Liver (tissue), 9 donors: Measurements from ENCODE around the gene PES1. TPM values are rescaled to one million over a fixed set of nuclear protein-coding genes. Genes with fewer than 3 reads are reported as not detected.
"Not testable (repeated sequence)": the region's sequence is repeated elsewhere in the genome, so short reads cannot be mapped to it uniquely, and the experiment has no call there.

Experiments
- DNase-seq: peaks from one replicate; pipeline ENCODE4 v3.0.0-alpha.2; 2017; ENCODE audit warnings: low spot score
- H3K27ac ChIP-seq, 2 donors: one replicate each; pipeline ENCODE4 v1.7.0; 2013; ENCODE audit warnings: inconsistent platforms in 2 of 2, low read length in 2 of 2, control low read depth in 1 of 2, low read depth in 1 of 2, mild to moderate bottlenecking in 1 of 2
- H3K27me3 ChIP-seq, 4 donors: one replicate each; pipeline versions ENCODE4 v1.6.1 to v1.7.0; 2013; ENCODE audit warnings: low read length in 3 of 4, inconsistent platforms in 1 of 4, mild to moderate bottlenecking in 1 of 4, moderate library complexity in 1 of 4; ENCODE audit not compliant: control insufficient read depth in 4 of 4, insufficient read depth in 4 of 4
- H3K36me3 ChIP-seq, 4 donors: one replicate each; pipeline versions ENCODE4 v1.6.1 to v1.7.0; 2013; ENCODE audit warnings: low read length in 3 of 4, mild to moderate bottlenecking in 3 of 4, low read depth in 1 of 4, moderate library complexity in 1 of 4; ENCODE audit not compliant: control insufficient read depth in 4 of 4, insufficient read depth in 3 of 4
- H3K4me1 ChIP-seq, 4 donors: one replicate each; pipeline versions ENCODE4 v1.6.1 to v1.7.0; 2013; ENCODE audit warnings: low read length in 3 of 4, mild to moderate bottlenecking in 3 of 4, moderate library complexity in 1 of 4; ENCODE audit not compliant: control insufficient read depth in 4 of 4, insufficient read depth in 4 of 4
- H3K4me3 ChIP-seq, 3 donors: one replicate each; pipeline versions ENCODE4 v1.6.1 to v1.7.0; 2013; ENCODE audit warnings: low read length in 3 of 3, control low read depth in 1 of 3, low read depth in 1 of 3, mild to moderate bottlenecking in 1 of 3
- H3K9ac ChIP-seq, 2 donors: one replicate each; pipeline ENCODE4 v1.7.0; 2013; ENCODE audit warnings: low read length in 2 of 2, mild to moderate bottlenecking in 2 of 2, moderate library complexity in 2 of 2, control low read depth in 1 of 2, low read depth in 1 of 2
- H3K9me3 ChIP-seq, 4 donors: one replicate each; pipeline versions ENCODE4 v1.6.1 to v1.7.0; 2013; ENCODE audit warnings: low read length in 3 of 4; ENCODE audit not compliant: control insufficient read depth in 4 of 4
- EGR1 ChIP-seq, 2 donors: IDR thresholded peaks; 2 replicates each; pipeline ENCODE4 v1.6.1; 2016 to 2018; ENCODE audit warnings: antibody characterized with exemption in 2 of 2, low read depth in 2 of 2
- FOXA1 ChIP-seq: IDR thresholded peaks from 2 replicates; pipeline ENCODE4 v1.6.1; 2016; ENCODE audit warnings: antibody characterized with exemption
- FOXA2 ChIP-seq: IDR thresholded peaks from 2 replicates; pipeline ENCODE4 v1.6.1; 2016; ENCODE audit warnings: antibody characterized with exemption
- GABPA ChIP-seq, 2 donors: IDR thresholded peaks in 1 of 2; conservative IDR thresholded peaks in 1 of 2; 2 replicates each; pipeline ENCODE4 v1.6.1; 2016; ENCODE audit warnings: antibody characterized with exemption in 2 of 2, mild to moderate bottlenecking in 1 of 2, moderate library complexity in 1 of 2
- HNF4A ChIP-seq, 2 donors: conservative IDR thresholded peaks; 2 replicates each; pipeline ENCODE4 v1.6.1; 2016; ENCODE audit warnings: antibody characterized with exemption in 2 of 2, mild to moderate bottlenecking in 2 of 2
- HNF4G ChIP-seq: IDR thresholded peaks from 2 replicates; pipeline ENCODE4 v1.6.1; 2016; ENCODE audit warnings: antibody characterized with exemption
- JUND ChIP-seq, 2 donors: IDR thresholded peaks; 2 replicates each; pipeline ENCODE4 v1.6.1; 2016; ENCODE audit warnings: antibody characterized with exemption in 2 of 2
- NR2F2 ChIP-seq: IDR thresholded peaks from 2 replicates; pipeline ENCODE4 v1.6.1; 2016; ENCODE audit warnings: antibody characterized with exemption
- RAD21 ChIP-seq, 2 donors: IDR thresholded peaks; 2 replicates each; pipeline ENCODE4 v1.6.1; 2016; ENCODE audit warnings: antibody characterized with exemption in 2 of 2, mild to moderate bottlenecking in 2 of 2
- SP1 ChIP-seq: IDR thresholded peaks from 2 replicates; pipeline ENCODE4 v1.6.1; 2018; ENCODE audit warnings: antibody characterized with exemption, mild to moderate bottlenecking
- TAF1 ChIP-seq: conservative IDR thresholded peaks from 2 replicates; pipeline ENCODE4 v1.6.1; 2016; ENCODE audit warnings: antibody characterized with exemption, mild to moderate bottlenecking
- YY1 ChIP-seq: IDR thresholded peaks from 2 replicates; pipeline ENCODE4 v1.6.1; 2016; ENCODE audit warnings: antibody characterized with exemption, mild to moderate bottlenecking
- WGBS: extraction: QIAGEN DNeasy Blood & Tissue Kit; methylation state at CpG from one replicate; pipeline ENCODE4 v1.1.7; 2013; 5-methylcytosine and 5-hydroxymethylcytosine counted together
- polyA plus RNA-seq, 2 donors: library from polyadenylated mRNA; stranded (reverse) in 1 of 2; unstranded in 1 of 2; fragments of 200-250 nt in 1 of 2; fragments of >200 nt in 1 of 2; fragmentation: Nextera tagmentation in 1 of 2; extraction: Ambion mirVana in 1 of 2; gene quantifications; one replicate each; pipeline versions ENCODE4 v1.2.1 to v1.2.3, GENCODE V29; 2013 to 2015
- total RNA-seq, 2 donors: library from RNA; depleted of rRNA; stranded (reverse); fragments of >200 nt; gene quantifications; one replicate each; pipeline ENCODE4 v1.2.3, GENCODE V29; 2014
- TF ChIP-seq, protein P1 (sequence below): IDR thresholded peaks from 2 replicates; pipeline ENCODE4 v1.6.1; 2016; ENCODE audit warnings: antibody characterized with exemption, mild to moderate bottlenecking
- TF ChIP-seq, protein P2 (sequence below): IDR thresholded peaks from 2 replicates; pipeline ENCODE4 v1.6.1; 2016; ENCODE audit warnings: antibody characterized with exemption
- TF ChIP-seq, protein P3 (sequence below): fragments of 150-350 bp; IDR thresholded peaks from 2 replicates; pipeline ENCODE4 v1.5.1; 2017; ENCODE audit warnings: improper control_type of control experiment, low read depth, low read length; ENCODE audit not compliant: missing input control
- donor health status: healthy.
- donor health status: healthy.
- donor health status: healthy.
- donor health status: healthy.
- donor health status: healthy.

Gene PES1
- total and polyA plus RNA-seq, 4 donors: 20.0 to 33.1 (median 22.3) TPM

DNA sequence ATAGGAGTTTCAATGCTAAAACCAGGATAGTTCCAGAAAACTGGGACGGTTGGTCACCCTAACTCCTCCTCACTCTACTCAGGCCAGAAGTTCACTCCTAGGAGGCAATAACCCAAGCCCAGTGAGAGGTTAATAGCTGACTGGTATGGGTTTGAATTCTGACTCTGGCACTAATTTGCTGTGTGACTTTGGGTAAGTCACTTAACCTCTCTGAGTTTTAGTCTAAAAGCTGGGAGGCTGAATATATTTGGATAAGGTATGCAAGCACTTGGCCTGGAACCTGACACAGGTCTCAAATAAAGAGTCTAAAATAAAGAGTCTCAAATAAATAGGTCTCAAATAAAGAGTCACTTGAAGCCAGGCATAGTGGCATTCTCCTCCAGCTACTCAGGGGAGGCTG, 39.0 kb downstream of the PES1 start:
- Histone ChIP-seq H3K4me1 (no peaks in the 10 kb centered on the region), H3K36me3 (no peaks in the 10 kb centered on the region), H3K4me3 (no peak overlapping the region), H3K27ac (no peak overlapping the region), H3K9me3 (no peaks in the 10 kb centered on the region), H3K27me3 (no peaks in the 10 kb centered on the region), H3K9ac (no peak overlapping the region)
- WGBS: 1% methylated on average over 1 of the region's 1 CpG
- DNase-seq: no peak
- TF ChIP-seq YY1 (no peak), FOXA1 (no peak), TAF1 (no peak)
- TF ChIP-seq, protein P1, sequence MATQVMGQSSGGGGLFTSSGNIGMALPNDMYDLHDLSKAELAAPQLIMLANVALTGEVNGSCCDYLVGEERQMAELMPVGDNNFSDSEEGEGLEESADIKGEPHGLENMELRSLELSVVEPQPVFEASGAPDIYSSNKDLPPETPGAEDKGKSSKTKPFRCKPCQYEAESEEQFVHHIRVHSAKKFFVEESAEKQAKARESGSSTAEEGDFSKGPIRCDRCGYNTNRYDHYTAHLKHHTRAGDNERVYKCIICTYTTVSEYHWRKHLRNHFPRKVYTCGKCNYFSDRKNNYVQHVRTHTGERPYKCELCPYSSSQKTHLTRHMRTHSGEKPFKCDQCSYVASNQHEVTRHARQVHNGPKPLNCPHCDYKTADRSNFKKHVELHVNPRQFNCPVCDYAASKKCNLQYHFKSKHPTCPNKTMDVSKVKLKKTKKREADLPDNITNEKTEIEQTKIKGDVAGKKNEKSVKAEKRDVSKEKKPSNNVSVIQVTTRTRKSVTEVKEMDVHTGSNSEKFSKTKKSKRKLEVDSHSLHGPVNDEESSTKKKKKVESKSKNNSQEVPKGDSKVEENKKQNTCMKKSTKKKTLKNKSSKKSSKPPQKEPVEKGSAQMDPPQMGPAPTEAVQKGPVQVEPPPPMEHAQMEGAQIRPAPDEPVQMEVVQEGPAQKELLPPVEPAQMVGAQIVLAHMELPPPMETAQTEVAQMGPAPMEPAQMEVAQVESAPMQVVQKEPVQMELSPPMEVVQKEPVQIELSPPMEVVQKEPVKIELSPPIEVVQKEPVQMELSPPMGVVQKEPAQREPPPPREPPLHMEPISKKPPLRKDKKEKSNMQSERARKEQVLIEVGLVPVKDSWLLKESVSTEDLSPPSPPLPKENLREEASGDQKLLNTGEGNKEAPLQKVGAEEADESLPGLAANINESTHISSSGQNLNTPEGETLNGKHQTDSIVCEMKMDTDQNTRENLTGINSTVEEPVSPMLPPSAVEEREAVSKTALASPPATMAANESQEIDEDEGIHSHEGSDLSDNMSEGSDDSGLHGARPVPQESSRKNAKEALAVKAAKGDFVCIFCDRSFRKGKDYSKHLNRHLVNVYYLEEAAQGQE: no peak
- TF ChIP-seq, protein P2, sequence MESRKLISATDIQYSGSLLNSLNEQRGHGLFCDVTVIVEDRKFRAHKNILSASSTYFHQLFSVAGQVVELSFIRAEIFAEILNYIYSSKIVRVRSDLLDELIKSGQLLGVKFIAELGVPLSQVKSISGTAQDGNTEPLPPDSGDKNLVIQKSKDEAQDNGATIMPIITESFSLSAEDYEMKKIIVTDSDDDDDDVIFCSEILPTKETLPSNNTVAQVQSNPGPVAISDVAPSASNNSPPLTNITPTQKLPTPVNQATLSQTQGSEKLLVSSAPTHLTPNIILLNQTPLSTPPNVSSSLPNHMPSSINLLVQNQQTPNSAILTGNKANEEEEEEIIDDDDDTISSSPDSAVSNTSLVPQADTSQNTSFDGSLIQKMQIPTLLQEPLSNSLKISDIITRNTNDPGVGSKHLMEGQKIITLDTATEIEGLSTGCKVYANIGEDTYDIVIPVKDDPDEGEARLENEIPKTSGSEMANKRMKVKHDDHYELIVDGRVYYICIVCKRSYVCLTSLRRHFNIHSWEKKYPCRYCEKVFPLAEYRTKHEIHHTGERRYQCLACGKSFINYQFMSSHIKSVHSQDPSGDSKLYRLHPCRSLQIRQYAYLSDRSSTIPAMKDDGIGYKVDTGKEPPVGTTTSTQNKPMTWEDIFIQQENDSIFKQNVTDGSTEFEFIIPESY: no peak

DNA sequence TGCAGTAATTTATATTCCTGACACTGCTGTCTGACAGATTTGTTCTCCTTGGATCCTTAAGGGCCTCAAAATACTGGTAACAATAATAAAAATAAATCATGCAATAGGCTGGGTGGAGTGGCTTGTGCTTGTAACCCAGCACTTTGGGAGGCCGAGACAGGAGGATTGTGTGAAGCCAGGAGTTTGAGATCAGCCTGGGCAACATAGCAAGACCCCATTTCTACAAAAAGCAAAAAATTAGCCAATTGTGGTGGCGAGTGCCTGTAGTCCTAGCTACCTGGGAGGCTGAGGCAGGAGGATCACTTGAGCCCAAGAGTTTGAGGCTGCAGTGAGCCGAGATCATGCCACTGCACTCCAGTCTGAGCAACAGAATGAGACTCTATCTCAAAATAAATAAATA, 39.9 kb downstream of the PES1 start:
- DNase-seq, H3K27ac ChIP-seq, H3K4me3 ChIP-seq, H3K4me1 ChIP-seq, H3K27me3 ChIP-seq, H3K9ac ChIP-seq, H3K36me3 ChIP-seq, H3K9me3 ChIP-seq: not testable (repeated sequence)
- WGBS: 96% methylated on average over 3 of the region's 3 CpGs

DNA sequence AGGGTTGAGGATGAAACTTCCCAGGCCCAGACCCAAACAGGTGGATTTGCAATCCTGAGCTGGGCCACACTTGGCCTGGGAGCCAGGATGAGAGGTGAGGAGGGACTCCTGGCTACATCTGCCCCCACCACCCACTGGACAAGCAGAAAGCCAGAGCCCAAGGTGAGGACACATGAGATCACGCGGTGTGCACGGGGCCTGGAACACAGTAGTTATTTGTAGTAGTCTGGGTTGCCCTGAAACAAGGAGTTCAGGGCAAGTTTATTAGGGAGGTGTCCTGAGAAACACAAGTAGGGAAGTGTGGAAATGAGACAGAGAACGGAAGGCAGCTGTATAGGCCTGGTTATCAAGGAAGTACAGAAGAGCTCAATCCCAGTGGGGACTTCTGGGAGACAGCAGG, 44.5 kb downstream of the PES1 start:
- 88% methylated on average over 4 of the region's 4 CpGs for WGBS
- Histone ChIP-seq H3K36me3 (no peaks in the 10 kb centered on the region), H3K4me1 (peaks cover 0 to 5% (median 2%) of the 10 kb centered on the region in 4 donors), H3K27ac (no peak overlapping the region), H3K27me3 (no peaks in the 10 kb centered on the region), H3K9me3 (no peaks in the 10 kb centered on the region), H3K4me3 (no peak overlapping the region), H3K9ac (no peak overlapping the region)
- DNase-seq: no peak
- TF ChIP-seq, protein P3, sequence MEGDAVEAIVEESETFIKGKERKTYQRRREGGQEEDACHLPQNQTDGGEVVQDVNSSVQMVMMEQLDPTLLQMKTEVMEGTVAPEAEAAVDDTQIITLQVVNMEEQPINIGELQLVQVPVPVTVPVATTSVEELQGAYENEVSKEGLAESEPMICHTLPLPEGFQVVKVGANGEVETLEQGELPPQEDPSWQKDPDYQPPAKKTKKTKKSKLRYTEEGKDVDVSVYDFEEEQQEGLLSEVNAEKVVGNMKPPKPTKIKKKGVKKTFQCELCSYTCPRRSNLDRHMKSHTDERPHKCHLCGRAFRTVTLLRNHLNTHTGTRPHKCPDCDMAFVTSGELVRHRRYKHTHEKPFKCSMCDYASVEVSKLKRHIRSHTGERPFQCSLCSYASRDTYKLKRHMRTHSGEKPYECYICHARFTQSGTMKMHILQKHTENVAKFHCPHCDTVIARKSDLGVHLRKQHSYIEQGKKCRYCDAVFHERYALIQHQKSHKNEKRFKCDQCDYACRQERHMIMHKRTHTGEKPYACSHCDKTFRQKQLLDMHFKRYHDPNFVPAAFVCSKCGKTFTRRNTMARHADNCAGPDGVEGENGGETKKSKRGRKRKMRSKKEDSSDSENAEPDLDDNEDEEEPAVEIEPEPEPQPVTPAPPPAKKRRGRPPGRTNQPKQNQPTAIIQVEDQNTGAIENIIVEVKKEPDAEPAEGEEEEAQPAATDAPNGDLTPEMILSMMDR: no peak
- no peak for TF ChIP-seq FOXA2
- no peak for TF ChIP-seq GABPA (IDR thresholded peaks at IDR 0.05 in 1 of 2, conservative IDR thresholded peaks at IDR 0.05 in 1 of 2)
- TF ChIP-seq YY1: no peak
- TF ChIP-seq, protein P1: no peak
- TF ChIP-seq EGR1 (IDR thresholded peaks at IDR 0.05; ENCODE audit: low read depth in 2 of 2): no peak
- no peak for TF ChIP-seq TAF1
- no peak for TF ChIP-seq HNF4A (conservative IDR thresholded peaks at IDR 0.05)
- TF ChIP-seq, protein P2: no peak
- TF ChIP-seq NR2F2: no peak
- no peak for TF ChIP-seq RAD21 (IDR thresholded peaks at IDR 0.05)
- no peak for TF ChIP-seq JUND (IDR thresholded peaks at IDR 0.05)
- TF ChIP-seq SP1: no peak
- no peak for TF ChIP-seq HNF4G
